CD4-positive, alpha-beta T cell treated with Interleukin-15 for 1 hour (primary cell): ENCODE data around the gene MGST3.
"Not testable (repeated sequence)": the region's sequence is repeated elsewhere in the genome, so short reads cannot be mapped to it uniquely, and the experiment has no call there.

Experiments used
- DNase-seq: peaks from one replicate; pipeline ENCODE4 v3.0.0-alpha.2; 2020

Gene MGST3

GRCh38 chr1:165629848-165630628, 996 bp upstream of the MGST3 start:
- no peak for DNase-seq

GRCh38 chr1:165631342-165632151, 513 bp downstream of the MGST3 start:
- peak; percentile 31 for DNase-seq

GRCh38 chr1:165632152-165632469, 1.1 kb downstream of the MGST3 start:
- no peak for DNase-seq

- no peak for DNase-seq
Measured at GRCh38 chr1:165632491-165632890, 1.5 kb downstream of the MGST3 start.

- DNase-seq: no peak
Measured at GRCh38 chr1:165633614-165634013, 2.6 kb downstream of the MGST3 start.

- DNase-seq: no peak
Measured at GRCh38 chr1:165634154-165634921, 3.3 kb downstream of the MGST3 start.

GRCh38 chr1:165635329-165635728, 4.3 kb downstream of the MGST3 start:
- DNase-seq: no peak

- no peak for DNase-seq
Measured at GRCh38 chr1:165635823-165636222, 4.8 kb downstream of the MGST3 start.

- DNase-seq: no peak
Measured at GRCh38 chr1:165637427-165637826, 6.4 kb downstream of the MGST3 start.

- DNase-seq: not testable (repeated sequence)
Measured at GRCh38 chr1:165638211-165638610, 7.2 kb downstream of the MGST3 start.

GRCh38 chr1:165639821-165640623, 9.0 kb downstream of the MGST3 start:
- no peak for DNase-seq

GRCh38 chr1:165641231-165641987, 10.4 kb downstream of the MGST3 start:
- no peak for DNase-seq

- no peak for DNase-seq
Measured at GRCh38 chr1:165644064-165644735, 13.2 kb downstream of the MGST3 start.

GRCh38 chr1:165645654-165646366, 14.8 kb downstream of the MGST3 start:
- DNase-seq: no peak

GRCh38 chr1:165647517-165647916, 16.5 kb downstream of the MGST3 start:
- no peak for DNase-seq

GRCh38 chr1:165647970-165648369, 16.9 kb downstream of the MGST3 start:
- DNase-seq: no peak

- DNase-seq: no peak
Measured at GRCh38 chr1:165648919-165649572, 18.0 kb downstream of the MGST3 start.

- DNase-seq: no peak
Measured at GRCh38 chr1:165650981-165651625, 20.1 kb downstream of the MGST3 start.

- DNase-seq: not testable (repeated sequence)
Measured at GRCh38 chr1:165658766-165659580, 27.9 kb downstream of the MGST3 start.
